GM06990 (cell line): ENCODE measurements around the gene YWHAG.
"Not testable (repeated sequence)": the region's sequence is repeated elsewhere in the genome, so short reads cannot be mapped to it uniquely, and the experiment has no call there.

ENCODE experiments used
- DNase-seq: peaks from one replicate; pipeline ENCODE4 v3.0.0-alpha.2; 2011; ENCODE audit not compliant: insufficient read length; ENCODE audit errors: extremely low read depth
- H3K27me3 ChIP-seq: replicated peaks from 2 replicates; pipeline ENCODE4 v1.6.0; 2011; ENCODE audit warnings: low read length; ENCODE audit not compliant: control insufficient read depth, insufficient read depth
- H3K36me3 ChIP-seq: 2 replicates; pipeline ENCODE4 v1.5.1; 2011; ENCODE audit warnings: low read length; ENCODE audit not compliant: control insufficient read depth, insufficient read depth
- H3K4me3 ChIP-seq: replicated peaks from 2 replicates; pipeline ENCODE4 v1.5.1; 2011; ENCODE audit warnings: low read depth, mild to moderate bottlenecking, control low read depth, low read length
- TF ChIP-seq, protein P1 (sequence below): IDR thresholded peaks from 2 replicates; pipeline ENCODE4 v1.5.1; 2011; ENCODE audit warnings: low read length, control low read depth, mild to moderate bottlenecking, inconsistent platforms; ENCODE audit not compliant: insufficient read depth, poor library complexity, severe bottlenecking

The YWHAG gene

DNA sequence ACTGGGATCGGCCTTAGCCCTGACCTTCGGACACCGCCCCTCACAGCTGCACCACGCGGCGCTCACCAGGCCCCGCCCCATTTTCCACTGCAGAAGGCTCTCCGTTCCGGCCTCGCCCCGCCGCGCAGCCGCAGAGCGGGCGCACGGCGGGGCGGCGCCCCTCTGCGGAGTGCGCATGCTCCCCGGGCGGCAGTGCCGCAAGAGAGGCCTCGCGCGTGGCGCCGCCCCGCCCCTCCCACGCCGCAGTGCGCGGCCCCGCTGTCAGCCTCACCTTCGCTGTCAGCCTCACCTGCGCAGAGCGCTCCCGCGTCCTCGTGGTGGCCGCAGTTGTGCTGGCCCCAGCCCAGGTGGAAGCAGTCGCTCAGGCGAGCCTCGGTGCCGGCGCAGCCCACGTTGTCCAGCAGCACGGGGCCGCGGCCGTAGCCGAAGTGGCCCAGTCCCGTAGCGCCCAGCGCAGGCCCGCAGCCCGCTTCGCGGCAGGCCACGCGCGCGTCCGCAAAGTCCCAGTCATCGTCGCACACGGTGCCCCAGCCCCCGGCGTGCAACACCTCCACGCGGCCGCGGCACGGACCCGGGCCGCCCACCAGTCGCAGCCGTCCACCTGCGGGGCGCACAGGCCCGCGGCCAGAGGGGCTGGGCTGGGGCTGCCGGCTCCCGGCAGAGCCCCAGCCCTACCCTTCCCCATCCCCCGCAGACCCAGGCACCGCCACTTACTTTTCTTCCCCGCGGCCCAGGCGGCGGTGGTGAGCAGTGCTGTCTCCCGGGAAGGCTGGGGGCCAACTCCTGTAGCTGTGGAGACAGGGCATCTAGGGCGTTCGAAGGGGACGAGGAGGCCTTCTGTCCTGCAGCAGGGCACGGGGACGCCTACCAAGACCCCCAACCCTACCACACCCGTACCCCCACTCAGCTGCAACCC, 34.6 kb upstream of the YWHAG start:
- peak; percentile 95 for DNase-seq
- Histone ChIP-seq H3K4me3 (peak overlapping the region; percentile 76), H3K36me3 (no peaks in the 10 kb centered on the region), H3K27me3 (no peaks in the 10 kb centered on the region)
- TF ChIP-seq, protein P1, sequence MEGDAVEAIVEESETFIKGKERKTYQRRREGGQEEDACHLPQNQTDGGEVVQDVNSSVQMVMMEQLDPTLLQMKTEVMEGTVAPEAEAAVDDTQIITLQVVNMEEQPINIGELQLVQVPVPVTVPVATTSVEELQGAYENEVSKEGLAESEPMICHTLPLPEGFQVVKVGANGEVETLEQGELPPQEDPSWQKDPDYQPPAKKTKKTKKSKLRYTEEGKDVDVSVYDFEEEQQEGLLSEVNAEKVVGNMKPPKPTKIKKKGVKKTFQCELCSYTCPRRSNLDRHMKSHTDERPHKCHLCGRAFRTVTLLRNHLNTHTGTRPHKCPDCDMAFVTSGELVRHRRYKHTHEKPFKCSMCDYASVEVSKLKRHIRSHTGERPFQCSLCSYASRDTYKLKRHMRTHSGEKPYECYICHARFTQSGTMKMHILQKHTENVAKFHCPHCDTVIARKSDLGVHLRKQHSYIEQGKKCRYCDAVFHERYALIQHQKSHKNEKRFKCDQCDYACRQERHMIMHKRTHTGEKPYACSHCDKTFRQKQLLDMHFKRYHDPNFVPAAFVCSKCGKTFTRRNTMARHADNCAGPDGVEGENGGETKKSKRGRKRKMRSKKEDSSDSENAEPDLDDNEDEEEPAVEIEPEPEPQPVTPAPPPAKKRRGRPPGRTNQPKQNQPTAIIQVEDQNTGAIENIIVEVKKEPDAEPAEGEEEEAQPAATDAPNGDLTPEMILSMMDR = no peak

DNA sequence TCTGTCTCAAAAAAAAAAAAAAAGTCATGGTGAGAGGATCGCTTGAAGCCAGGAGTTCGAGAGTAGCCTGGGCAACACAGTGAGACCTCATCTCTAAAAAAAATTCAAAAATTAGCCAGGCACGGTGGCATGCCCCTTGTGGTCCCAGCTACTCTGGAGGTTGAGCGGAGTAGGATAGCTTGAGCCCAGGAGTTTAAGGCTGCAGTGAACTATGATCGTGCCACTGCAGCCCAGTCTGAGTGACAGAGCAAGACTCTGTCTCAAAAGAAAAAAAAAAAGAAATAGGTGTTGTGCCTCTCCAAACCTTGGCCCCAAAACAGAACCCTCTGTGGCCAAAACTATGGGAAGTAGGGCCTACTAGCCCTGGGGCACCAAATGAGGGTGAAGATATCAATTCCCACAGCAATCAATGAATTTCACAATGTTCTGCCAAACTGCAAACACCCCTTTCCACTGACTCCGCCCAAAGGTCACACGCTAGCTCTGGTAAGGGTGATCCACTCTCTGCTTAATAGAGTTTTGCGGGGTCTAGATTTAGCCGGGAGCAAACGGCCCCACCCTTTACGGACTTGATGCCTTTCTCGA, 33.8 kb upstream of the YWHAG start:
- Histone ChIP-seq H3K4me3 (peak overlapping the region; percentile 45), H3K36me3 (no peaks in the 10 kb centered on the region), H3K27me3 (no peaks in the 10 kb centered on the region)
- TF ChIP-seq, protein P1 = no peak
- DNase-seq = no peak

DNA sequence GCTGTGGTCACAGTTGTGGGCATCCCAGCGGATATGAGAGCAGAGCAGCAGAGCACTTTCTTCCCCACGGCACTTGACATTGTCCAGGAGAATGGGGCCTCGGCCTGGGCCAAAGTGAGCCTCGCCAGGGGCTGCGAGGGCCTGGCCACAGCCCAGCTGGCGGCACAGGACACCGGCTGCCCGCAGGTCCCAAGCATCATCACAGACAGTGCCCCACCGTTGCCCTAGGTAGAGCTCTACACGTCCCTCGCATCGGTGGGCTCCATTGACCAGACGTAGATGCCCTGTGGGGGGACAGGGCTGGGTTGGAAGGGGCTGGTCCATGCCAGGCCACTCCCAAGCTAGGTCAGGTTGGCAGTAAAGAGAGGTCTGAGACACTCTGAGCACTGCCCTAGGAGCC, 31.3 kb upstream of the YWHAG start:
- TF ChIP-seq, protein P1 = no peak

DNA sequence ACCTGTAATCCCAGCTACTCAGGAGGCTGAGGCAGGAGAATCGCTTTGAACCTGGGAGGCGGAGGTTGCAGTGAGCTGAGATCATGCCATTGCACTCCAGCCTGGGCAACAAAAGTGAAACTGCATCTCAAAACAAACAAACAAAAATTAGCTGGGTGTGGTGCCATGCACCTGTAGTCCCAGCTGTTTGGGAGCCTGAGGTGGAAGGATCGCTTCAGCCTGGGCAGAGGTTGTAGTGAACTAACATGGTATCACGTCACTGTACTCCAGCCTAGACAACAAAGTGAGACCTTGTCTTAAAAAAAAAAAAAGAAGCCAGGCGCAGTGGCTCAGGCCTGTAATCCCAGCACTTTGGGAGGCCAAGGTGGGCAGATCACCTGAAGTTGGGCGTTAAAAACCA, 29.0 kb upstream of the YWHAG start:
- H3K4me3 ChIP-seq, DNase-seq, H3K36me3 ChIP-seq, H3K27me3 ChIP-seq: not testable (repeated sequence)

More for the DNA sequence above, 31.3 kb upstream of the YWHAG start:
- Histone ChIP-seq H3K27me3 (no peaks in the 10 kb centered on the region), H3K4me3 (no peak overlapping the region), H3K36me3 (no peaks in the 10 kb centered on the region)
- no peak for DNase-seq

DNA sequence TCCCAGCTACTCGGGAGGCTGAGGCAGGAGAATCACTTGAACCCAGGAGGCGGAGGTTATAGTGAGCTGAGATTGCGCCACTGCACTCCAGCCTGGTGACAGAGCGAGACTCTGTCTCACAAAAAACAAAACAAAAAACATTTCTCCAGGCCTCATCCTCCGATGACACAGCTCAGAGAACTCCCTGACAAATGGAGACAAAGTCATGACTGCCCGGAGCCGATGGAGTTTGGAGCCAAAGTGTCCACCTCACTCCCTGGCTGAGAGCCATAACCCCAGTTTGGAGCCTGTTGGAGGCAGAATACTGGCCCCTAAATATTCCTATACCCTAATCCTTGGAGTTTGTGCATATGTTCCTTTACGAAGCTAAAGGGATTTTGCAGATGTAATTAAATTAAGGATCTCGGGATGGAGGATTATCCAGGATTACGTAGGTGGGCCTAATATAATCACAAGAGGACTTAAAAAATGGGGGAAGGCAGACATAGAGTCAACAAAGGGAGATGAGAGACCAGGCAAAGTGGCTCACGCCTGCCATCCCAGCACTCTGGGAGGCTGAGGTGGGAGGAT, 28.0 kb upstream of the YWHAG start:
- TF ChIP-seq, protein P1 = no peak
- H3K4me3 ChIP-seq = no peak overlapping the region
- H3K27me3 ChIP-seq = no peaks in the 10 kb centered on the region
- DNase-seq = no peak
- no peaks in the 10 kb centered on the region for H3K36me3 ChIP-seq

DNA sequence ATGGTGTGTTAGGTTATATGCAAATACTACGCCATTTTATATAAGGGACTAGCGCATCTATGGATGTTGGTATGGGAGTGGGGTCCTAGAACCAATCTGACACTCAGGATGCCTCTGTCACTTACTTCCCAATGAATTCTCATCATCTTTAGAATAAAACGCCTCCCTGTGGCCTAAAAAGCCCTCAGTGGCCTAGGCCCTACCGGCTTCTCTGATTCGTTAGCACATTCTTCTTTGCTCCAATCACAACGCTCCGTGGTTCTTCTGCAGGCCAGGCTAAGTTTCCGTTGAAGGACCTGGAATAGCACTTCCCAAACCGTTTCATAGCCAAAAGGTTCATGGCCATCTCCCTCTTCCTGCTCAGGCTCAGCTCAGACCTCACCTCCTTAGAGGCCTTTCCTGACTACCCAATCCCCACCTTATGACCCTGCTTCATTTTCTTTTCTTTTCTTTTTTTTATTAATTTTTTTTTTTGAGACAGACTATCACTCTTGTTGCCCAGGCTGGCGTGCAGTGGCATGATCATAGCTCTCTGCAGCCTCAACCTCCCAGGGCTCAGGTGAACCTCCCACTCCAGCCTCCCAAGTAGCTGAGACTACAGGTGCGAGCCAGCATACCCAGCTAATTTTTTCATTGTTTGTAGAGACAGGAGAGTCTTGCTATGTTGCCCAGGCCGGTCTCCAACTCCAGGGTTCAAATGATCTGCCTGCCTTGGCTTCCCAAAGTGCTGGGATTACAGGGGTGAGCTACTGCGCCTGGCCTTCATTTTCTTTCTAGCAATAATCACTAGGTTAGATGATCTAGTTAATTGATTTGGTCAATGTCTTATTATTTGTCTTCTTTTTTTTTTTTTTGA, 24.5 kb upstream of the YWHAG start:
- Histone ChIP-seq H3K36me3 (no peaks in the 10 kb centered on the region), H3K27me3 (no peaks in the 10 kb centered on the region), H3K4me3 (no peak overlapping the region)
- TF ChIP-seq, protein P1 = no peak
- no peak for DNase-seq
